HL-60 (cell line): ENCODE data around the gene RAB8A.

Experiments
- DNase-seq, 2 experiments: peaks; one replicate each; pipeline ENCODE4 v3.0.0-alpha.2; 2010 to 2020; ENCODE audit warnings: low read depth in 1 of 2, low spot score in 1 of 2
- H3K27ac ChIP-seq: fragments of 250-450 bp; sonication (Bioruptor Pico); replicated peaks from 2 replicates; pipeline ENCODE4 v1.5.1; 2020; ENCODE audit warnings: mild to moderate bottlenecking, moderate library complexity
- H3K27me3 ChIP-seq: fragments of 250-450 bp; sonication (Bioruptor Pico); 2 replicates; pipeline ENCODE4 v1.5.1; 2021; ENCODE audit warnings: mild to moderate bottlenecking, moderate library complexity; ENCODE audit not compliant: insufficient read depth, poor library complexity, severe bottlenecking
- H3K4me3 ChIP-seq: replicated peaks from 2 replicates; pipeline ENCODE4 v1.5.1; 2011; ENCODE audit warnings: mild to moderate bottlenecking, control low read depth, low read length; ENCODE audit not compliant: insufficient read depth
- CTCF ChIP-seq: IDR thresholded peaks from one replicate; pipeline ENCODE4 v1.5.1; 2011; ENCODE audit warnings: low read length, control low read depth, inconsistent platforms; ENCODE audit not compliant: insufficient read depth
- GABPA ChIP-seq: IDR thresholded peaks from 2 replicates; pipeline ENCODE4 v1.6.1; 2012; ENCODE audit warnings: low read depth
- POLR2AphosphoS5 ChIP-seq: IDR thresholded peaks from 2 replicates; pipeline ENCODE4 v1.6.1; 2012; ENCODE audit warnings: low read depth
- SPI1 ChIP-seq: IDR thresholded peaks from 2 replicates; pipeline ENCODE4 v1.6.1; 2012; ENCODE audit warnings: low read depth, mild to moderate bottlenecking, borderline replicate concordance
- TF ChIP-seq, protein P1 (sequence below): IDR thresholded peaks from 2 replicates; pipeline ENCODE4 v1.6.1; 2012; ENCODE audit warnings: low read depth; ENCODE audit not compliant: insufficient replicate concordance

The RAB8A gene

GRCh38 chr19:16131648-16132047 lies 20.0 kb downstream of the RAB8A start:
- Histone ChIP-seq H3K27me3 (no peaks in the 10 kb centered on the region), H3K4me3 (no peak overlapping the region), H3K27ac (no peak overlapping the region)
- no peak for DNase-seq
- no peak for TF ChIP-seq GABPA

GRCh38 chr19:16133818-16134217 lies 22.1 kb downstream of the RAB8A start:
- Histone ChIP-seq H3K27me3 (no peaks in the 10 kb centered on the region), H3K27ac (0 out of 2 replicates have a peak overlapping the region, but pooled peaks have one; percentile 11), H3K4me3 (no peak overlapping the region)
- DNase-seq = no peak
- TF ChIP-seq CTCF (no peak), POLR2AphosphoS5 (peak; percentile 52; the same call in 1 of the 2 replicates), GABPA (no peak)

DNA sequence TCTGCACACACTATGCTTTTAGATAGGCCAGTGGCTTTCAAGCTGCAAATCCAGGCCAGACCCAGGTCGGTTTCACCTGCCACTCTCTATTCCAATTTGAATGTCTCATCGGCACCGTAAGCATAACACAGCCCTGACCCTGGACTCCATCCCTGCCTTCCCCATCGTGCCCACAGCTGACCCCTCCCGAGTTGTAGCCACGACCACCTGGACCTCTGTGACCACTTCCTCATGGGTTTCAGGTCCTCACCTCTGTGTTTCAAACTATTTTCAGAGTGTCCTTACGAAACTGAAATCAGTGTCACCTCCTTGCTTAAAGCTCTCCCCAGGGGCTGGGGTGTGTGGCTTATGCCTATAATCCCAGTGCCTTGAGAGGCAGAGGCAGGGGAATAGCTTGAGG lies 22.8 kb downstream of the RAB8A start:
- no peak for TF ChIP-seq CTCF
- DNase-seq = no peak
- no peak overlapping the region for H3K4me3 ChIP-seq
- H3K27me3 ChIP-seq = no peaks in the 10 kb centered on the region
- 0 out of 2 replicates have a peak overlapping the region, but pooled peaks have one; percentile 28 for H3K27ac ChIP-seq

GRCh38 chr19:16135430-16136127 lies 23.9 kb downstream of the RAB8A start:
- H3K27ac ChIP-seq = no peak overlapping the region
- no peaks in the 10 kb centered on the region for H3K27me3 ChIP-seq
- TF ChIP-seq POLR2AphosphoS5 = peak; percentile 41
- no peak for TF ChIP-seq CTCF
- TF ChIP-seq GABPA = no peak
- H3K4me3 ChIP-seq = no peak overlapping the region
- DNase-seq = peak in 1 of 2 experiments; percentile 33

GRCh38 chr19:16136185-16136999 lies 24.7 kb downstream of the RAB8A start:
- no peak for TF ChIP-seq POLR2AphosphoS5
- TF ChIP-seq SPI1 = no peak
- TF ChIP-seq, protein P1, sequence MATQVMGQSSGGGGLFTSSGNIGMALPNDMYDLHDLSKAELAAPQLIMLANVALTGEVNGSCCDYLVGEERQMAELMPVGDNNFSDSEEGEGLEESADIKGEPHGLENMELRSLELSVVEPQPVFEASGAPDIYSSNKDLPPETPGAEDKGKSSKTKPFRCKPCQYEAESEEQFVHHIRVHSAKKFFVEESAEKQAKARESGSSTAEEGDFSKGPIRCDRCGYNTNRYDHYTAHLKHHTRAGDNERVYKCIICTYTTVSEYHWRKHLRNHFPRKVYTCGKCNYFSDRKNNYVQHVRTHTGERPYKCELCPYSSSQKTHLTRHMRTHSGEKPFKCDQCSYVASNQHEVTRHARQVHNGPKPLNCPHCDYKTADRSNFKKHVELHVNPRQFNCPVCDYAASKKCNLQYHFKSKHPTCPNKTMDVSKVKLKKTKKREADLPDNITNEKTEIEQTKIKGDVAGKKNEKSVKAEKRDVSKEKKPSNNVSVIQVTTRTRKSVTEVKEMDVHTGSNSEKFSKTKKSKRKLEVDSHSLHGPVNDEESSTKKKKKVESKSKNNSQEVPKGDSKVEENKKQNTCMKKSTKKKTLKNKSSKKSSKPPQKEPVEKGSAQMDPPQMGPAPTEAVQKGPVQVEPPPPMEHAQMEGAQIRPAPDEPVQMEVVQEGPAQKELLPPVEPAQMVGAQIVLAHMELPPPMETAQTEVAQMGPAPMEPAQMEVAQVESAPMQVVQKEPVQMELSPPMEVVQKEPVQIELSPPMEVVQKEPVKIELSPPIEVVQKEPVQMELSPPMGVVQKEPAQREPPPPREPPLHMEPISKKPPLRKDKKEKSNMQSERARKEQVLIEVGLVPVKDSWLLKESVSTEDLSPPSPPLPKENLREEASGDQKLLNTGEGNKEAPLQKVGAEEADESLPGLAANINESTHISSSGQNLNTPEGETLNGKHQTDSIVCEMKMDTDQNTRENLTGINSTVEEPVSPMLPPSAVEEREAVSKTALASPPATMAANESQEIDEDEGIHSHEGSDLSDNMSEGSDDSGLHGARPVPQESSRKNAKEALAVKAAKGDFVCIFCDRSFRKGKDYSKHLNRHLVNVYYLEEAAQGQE = no peak
- TF ChIP-seq CTCF = no peak
- TF ChIP-seq GABPA = no peak
- H3K4me3 ChIP-seq = no peak overlapping the region
- peak overlapping the region; percentile 29 for H3K27ac ChIP-seq
- H3K27me3 ChIP-seq = no peaks in the 10 kb centered on the region
- DNase-seq = no peak
